ENCODE data around the gene SPEM2. TPM values are rescaled to one million over a fixed set of nuclear protein-coding genes. Genes with fewer than 3 reads are reported as not detected.

Gene SPEM2
- total RNA-seq, 4 donors from 2014 or later = 0.40 TPM; not detected in 3

- Histone ChIP-seq H3K4me3 (replicated peaks in 1 of 3) (no peak overlapping the region), H3K9me3 (no peaks in the 10 kb centered on the region), H3K36me3 (peaks cover 21 to 25% of the 10 kb centered on the region in 2 donors), H3K27ac (no peak overlapping the region), H3K27me3 (no peaks in the 10 kb centered on the region), H3K4me1 (peaks cover 0 to 5% of the 10 kb centered on the region in 2 donors)
- 81 to 85% methylated on average over 3 of the region's 3 CpGs for WGBS, 2 donors
- intact Hi-C loops (cut with DNase I) = no loop called here
- TF ChIP-seq POLR2A (IDR thresholded peaks at IDR 0.05) (no peak), CTCF (IDR thresholded peaks at IDR 0.05) (no peak)
- DNase-seq = no peak
Measured at GRCh38 chr17:7459961-7460545, 34.6 kb downstream of the SPEM2 start.

- no peak overlapping the region for H3K27ac ChIP-seq
- H3K4me3 ChIP-seq (replicated peaks in 1 of 3) = no peak overlapping the region
- TF ChIP-seq POLR2A (IDR thresholded peaks at IDR 0.05) (no peak), CTCF (IDR thresholded peaks at IDR 0.05) (no peak)
- DNase-seq = no peak
- no peaks in the 10 kb centered on the region for H3K27me3 ChIP-seq
- H3K9me3 ChIP-seq = no peaks in the 10 kb centered on the region
- intact Hi-C loops (cut with DNase I) = no loop called here
- peaks cover 0 to 7% of the 10 kb centered on the region in 2 donors for H3K4me1 ChIP-seq
- 96 to 98% methylated on average over 7 of the region's 7 CpGs for WGBS, 2 donors
- H3K36me3 ChIP-seq = peaks cover 24 to 26% of the 10 kb centered on the region in 2 donors
Measured at GRCh38 chr17:7460850-7461660, 35.6 kb downstream of the SPEM2 start.

GRCh38 chr17:7462474-7463371 is 37.3 kb downstream of the SPEM2 start:
- TF ChIP-seq POLR2A (IDR thresholded peaks at IDR 0.05) = no peak
- no peak for TF ChIP-seq CTCF (IDR thresholded peaks at IDR 0.05)
- no peaks in the 10 kb centered on the region for H3K27me3 ChIP-seq
- 92 to 93% methylated on average over 28 to 35 of the region's 44 CpGs for WGBS, 2 donors
- no peak overlapping the region for H3K27ac ChIP-seq
- H3K36me3 ChIP-seq = peaks cover 24 to 33% of the 10 kb centered on the region in 2 donors
- no peak overlapping the region for H3K4me3 ChIP-seq (replicated peaks in 1 of 3)
- no peaks in the 10 kb centered on the region for H3K9me3 ChIP-seq
- H3K4me1 ChIP-seq = peaks cover 14 to 18% of the 10 kb centered on the region in 2 donors
- DNase-seq = no peak
- intact Hi-C loops (cut with DNase I) = no loop called here

- H3K9me3 ChIP-seq = no peaks in the 10 kb centered on the region
- intact Hi-C loops (cut with DNase I) = no loop called here
- TF ChIP-seq CTCF (IDR thresholded peaks at IDR 0.05) (no peak), POLR2A (IDR thresholded peaks at IDR 0.05) (no peak)
- H3K27ac ChIP-seq = no peak overlapping the region
- no peaks in the 10 kb centered on the region for H3K27me3 ChIP-seq
- peaks cover 16 to 25% of the 10 kb centered on the region in 2 donors for H3K4me1 ChIP-seq
- no peak for DNase-seq
- 89 to 100% methylated on average over 3 to 14 of the region's 14 CpGs for WGBS, 2 donors
- peaks cover 24 to 33% of the 10 kb centered on the region in 2 donors for H3K36me3 ChIP-seq
- H3K4me3 ChIP-seq (replicated peaks in 1 of 3) = no peak overlapping the region
Measured at GRCh38 chr17:7463372-7463846, 38.0 kb downstream of the SPEM2 start.

Measured in thyroid gland (tissue), 4 donors.